Measurements from ENCODE around the gene TACR3.

GRCh38 chr4:103754844-103755243 lies 35.1 kb upstream of the TACR3 start:
- TF ChIP-seq CTCF (conservative IDR thresholded peaks at IDR 0.05; ENCODE audit: low read depth, low read length) (no peak), EZH2 (IDR thresholded peaks at IDR 0.05; ENCODE audit: low read length, unreplicated experiment) (no peak)

All from PC-3 (cell line).